Hepatocyte (in vitro differentiated cells): ENCODE data around the gene MGAT5.

Source experiments
- EZH2 ChIP-seq: fragments of 200-600 bp; sonication (generic); IDR thresholded peaks from 2 replicates; pipeline ENCODE4 v1.6.1; 2016; ENCODE audit warnings: antibody characterized with exemption, mild to moderate bottlenecking, borderline replicate concordance
- EZH2phosphoT487 ChIP-seq: fragments of 200-600 bp; sonication (generic); IDR thresholded peaks from one replicate; pipeline ENCODE4 v1.6.1; 2018; ENCODE audit warnings: antibody characterized with exemption, mild to moderate bottlenecking, low read depth, moderate library complexity; ENCODE audit not compliant: unreplicated experiment, severe bottlenecking
- TF ChIP-seq, protein P1 (sequence below): fragments of 200-600 bp; sonication (generic); IDR thresholded peaks from 2 replicates; pipeline ENCODE4 v1.5.1; 2016; ENCODE audit warnings: antibody characterized with exemption, mild to moderate bottlenecking; ENCODE audit not compliant: poor library complexity

DNA sequence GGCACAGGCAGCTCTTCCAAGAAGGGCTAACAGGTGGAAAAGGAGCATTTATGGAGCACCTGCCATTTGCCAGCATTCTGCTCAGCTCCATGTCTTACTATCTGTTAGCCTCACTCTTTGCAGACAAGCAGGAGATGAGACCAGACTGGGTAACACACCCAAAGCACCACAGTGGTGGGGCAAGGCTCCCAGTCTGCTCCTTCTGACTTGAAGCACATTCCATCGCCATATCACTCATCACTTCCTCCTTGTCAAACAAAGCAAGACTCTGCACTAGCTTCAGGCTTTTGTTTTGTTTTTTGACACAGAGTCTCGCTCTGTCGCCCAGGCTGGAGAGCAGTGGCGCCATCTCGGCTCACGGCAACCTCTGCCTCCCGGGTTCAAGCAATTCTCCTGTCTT is 182.8 kb downstream of the MGAT5 start:
- TF ChIP-seq, protein P1, sequence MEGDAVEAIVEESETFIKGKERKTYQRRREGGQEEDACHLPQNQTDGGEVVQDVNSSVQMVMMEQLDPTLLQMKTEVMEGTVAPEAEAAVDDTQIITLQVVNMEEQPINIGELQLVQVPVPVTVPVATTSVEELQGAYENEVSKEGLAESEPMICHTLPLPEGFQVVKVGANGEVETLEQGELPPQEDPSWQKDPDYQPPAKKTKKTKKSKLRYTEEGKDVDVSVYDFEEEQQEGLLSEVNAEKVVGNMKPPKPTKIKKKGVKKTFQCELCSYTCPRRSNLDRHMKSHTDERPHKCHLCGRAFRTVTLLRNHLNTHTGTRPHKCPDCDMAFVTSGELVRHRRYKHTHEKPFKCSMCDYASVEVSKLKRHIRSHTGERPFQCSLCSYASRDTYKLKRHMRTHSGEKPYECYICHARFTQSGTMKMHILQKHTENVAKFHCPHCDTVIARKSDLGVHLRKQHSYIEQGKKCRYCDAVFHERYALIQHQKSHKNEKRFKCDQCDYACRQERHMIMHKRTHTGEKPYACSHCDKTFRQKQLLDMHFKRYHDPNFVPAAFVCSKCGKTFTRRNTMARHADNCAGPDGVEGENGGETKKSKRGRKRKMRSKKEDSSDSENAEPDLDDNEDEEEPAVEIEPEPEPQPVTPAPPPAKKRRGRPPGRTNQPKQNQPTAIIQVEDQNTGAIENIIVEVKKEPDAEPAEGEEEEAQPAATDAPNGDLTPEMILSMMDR = no peak
- TF ChIP-seq EZH2phosphoT487 (no peak), EZH2 (no peak)
